GM21723 (cell line): Measurements from ENCODE around the gene SLC49A4.
A peak's percentile ranks its signal among the peaks of the same experiment; 100 is the strongest.
"Not testable (repeated sequence)": the region's sequence is repeated elsewhere in the genome, so short reads cannot be mapped to it uniquely, and the experiment has no call there.

ENCODE experiments used
- ATAC-seq: cut with Tn5 transposase; IDR thresholded peaks from one replicate; pipeline ENCODE4 v1.9.1; 2021; ENCODE audit warnings: mild to moderate bottlenecking, moderate library complexity; ENCODE audit not compliant: unreplicated experiment

The SLC49A4 gene

GRCh38 chr3:122794779-122795673 is at the start of gene SLC49A4:
Gene SLC49A4, plus strand, starts transcription at chr3:122795069. Its CDS starts 124 bp downstream, at chr3:122795193.
- peak; percentile 76 for ATAC-seq

DNA sequence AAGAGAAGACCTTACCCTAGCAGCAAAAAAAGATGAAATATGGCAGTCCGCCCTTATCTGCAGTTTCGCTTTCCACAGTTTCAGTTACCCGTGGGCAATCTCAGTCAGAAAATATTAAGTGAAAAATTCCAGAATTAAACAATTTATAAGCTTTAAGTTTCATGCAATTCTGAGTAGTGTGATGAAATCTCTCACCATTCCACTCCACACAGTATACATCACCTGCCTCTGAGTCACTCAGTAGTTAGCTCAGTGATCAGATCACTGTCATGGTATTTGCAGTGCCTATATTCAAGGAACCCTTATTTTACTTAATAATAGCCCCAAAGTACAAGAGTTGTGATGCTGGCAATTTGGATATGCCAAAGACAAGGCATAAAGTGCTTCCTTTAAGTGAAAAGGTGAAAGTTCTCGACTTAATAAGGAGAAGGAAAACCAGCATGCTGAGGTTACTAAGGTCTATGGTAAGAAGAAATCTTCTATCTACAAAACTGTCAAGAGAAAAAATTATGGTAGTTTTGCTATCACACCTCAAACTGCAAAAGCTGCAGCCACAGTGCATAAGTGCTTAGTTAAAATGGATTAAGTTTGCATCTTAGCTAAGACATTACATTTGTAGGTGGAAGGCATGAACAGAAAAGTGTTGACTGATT is 49.4 kb upstream of the SLC49A4 start:
- no peak for ATAC-seq

DNA sequence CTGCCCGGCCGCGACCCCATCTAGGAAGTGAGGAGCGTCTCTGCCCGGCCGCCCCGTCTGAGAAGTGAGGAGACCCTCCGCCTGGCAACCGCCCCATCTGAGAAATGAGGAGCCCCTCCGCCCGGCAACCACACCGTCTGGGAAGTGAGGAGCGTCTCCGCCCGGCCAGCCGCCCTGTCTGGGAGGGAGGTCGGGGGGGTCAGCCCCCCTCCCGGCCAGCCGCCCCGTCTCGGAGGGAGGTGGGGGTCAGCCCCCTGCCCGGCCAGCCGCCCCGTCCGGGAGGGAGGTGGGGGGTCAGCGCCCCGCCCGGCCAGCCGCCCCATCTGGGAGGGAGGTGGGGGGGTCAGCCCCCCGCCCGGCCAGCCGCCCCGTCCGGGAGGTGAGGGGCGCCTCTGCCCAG is 47.6 kb upstream of the SLC49A4 start:
- ATAC-seq, result not testable (repeated sequence)

DNA sequence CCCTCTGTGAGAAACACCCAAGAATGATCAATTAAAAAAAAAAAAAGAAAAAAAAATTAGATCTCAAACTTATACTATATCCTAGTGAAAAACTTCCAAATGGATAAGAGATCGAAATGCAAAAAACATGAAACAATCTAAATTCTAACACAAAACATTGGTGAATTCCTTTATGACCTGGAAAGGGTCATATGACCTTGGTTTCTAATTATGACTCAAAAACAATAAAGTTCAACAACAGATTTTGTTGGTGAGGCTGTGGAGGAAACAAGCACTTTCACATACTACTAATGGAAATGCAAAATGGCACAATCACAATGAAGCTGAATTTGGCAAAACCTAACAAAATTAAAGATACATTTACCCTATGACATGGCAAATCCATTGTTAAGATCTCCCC is 46.5 kb upstream of the SLC49A4 start:
- ATAC-seq, result no peak

GRCh38 chr3:122754929-122755328 is 39.9 kb upstream of the SLC49A4 start:
- ATAC-seq, result peak; percentile 60

GRCh38 chr3:122755491-122755890 is 39.4 kb upstream of the SLC49A4 start:
- no peak for ATAC-seq

DNA sequence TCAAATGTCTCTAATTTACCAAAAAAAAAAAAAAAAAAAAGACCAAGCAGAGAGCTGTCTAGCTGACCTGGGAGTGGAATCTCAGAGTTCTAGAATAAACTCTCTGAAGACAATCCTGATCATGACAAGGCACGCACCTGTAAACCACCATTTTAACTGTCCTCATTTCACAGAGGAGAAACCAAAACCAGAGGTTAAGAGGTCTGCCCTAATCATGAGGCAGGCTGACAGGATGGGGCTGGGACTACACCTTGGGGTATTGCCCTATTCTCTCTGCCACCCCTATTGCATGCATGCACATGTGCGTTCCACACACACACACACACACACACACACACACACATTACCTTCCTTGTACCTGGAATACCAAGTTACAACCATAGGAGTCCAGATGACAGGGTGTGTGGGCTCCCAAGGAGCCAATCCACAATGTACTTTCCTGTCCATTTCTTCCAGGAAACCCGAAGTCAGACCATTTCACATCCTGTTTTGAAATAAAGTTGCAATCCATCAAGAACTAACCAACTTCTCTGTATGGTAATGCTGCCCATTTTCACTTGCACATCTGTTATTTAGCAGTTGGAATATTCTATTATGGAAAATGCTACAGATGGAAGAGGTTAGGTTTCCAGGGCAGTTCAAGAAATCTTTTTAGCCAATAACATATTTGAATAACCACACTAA is 35.9 kb upstream of the SLC49A4 start:
- ATAC-seq, result no peak

- no peak for ATAC-seq
These were observed 34.2 kb upstream of the SLC49A4 start for GRCh38 chr3:122760453-122761271.

- ATAC-seq, result no peak
These were observed 28.4 kb upstream of the SLC49A4 start for GRCh38 chr3:122766430-122766829.

GRCh38 chr3:122767540-122768372 is 27.1 kb upstream of the SLC49A4 start:
- no peak for ATAC-seq

- ATAC-seq, result no peak
These were observed 24.2 kb upstream of the SLC49A4 start for GRCh38 chr3:122770521-122771202.

DNA sequence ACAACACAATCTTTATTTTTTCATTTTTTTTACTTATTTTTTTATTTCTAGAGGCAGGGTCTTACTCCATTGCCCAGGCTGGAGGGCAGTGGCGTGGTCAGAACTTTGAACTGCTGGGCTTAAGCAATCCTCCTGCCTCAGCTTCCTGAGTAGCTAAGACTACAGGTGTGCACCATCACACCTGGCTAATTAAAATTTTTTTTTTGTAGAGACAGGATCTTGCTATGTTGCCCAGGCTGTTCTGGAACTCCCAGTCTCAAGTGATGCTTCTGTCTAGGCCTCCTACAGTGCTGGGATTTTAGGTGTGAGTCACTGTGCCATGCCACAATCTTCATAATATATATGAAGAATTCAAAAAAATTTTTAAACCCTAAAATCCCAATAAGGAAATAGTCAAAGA is 22.0 kb upstream of the SLC49A4 start:
- no peak for ATAC-seq

- peak; percentile 68 for ATAC-seq
These were observed 20.8 kb upstream of the SLC49A4 start for GRCh38 chr3:122773944-122774509.

GRCh38 chr3:122774564-122774963 is 20.3 kb upstream of the SLC49A4 start:
- peak; percentile 9 for ATAC-seq

DNA sequence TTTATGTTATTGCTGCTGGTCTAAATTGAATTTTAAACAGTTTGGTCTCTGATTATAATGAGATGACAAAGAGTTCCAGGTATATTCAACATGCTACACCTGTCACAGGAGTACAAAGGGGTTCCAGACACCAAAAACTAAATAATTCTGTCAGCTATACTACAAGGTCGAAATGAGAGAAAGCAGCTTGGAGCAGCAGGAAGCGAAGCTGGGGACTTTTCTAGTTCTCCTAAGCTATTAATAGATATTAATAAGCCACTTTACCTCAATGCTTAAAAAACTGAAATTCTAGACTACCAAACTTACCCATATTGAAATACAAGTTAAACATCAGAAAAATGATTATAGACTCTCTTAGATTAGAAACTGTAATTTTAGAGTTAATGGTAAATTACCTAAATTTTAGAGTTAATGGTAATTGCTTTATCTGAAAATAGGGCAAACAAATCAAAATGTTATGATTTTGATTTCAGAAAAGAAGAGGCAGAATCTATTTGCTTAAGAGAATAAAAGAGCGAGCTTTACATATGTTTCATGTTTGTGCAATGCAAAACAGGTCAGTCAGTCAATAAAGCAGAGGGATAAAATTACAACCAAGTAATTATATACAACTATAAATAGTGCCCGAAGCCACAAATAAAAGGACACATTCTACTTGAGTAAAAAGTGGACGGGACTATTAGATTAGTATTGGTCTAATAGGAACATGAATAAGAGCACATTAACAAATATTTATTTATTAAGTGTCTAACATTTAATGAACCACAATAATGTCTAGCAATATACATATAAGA is 18.0 kb upstream of the SLC49A4 start:
- no peak for ATAC-seq

GRCh38 chr3:122777563-122777962 is 17.3 kb upstream of the SLC49A4 start:
- ATAC-seq, result no peak

DNA sequence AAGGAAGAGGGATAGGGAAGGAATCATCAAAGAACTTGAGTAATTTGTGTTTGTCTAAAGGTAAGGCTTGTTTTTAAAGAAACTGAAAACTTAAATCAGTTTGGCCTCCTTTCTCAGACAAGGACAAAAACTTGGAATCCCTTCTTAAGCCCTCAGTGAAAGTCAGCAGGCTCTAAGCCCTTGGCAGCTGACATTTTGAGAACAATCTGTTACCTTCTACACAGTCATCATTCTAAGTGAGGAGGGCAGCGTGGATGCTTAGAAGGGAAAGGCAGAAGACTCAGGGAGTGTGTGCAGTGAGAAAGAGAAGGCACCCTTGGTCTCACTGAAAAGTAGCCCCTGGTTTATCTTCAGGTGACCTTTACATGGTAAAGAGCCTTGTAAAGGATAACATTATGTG is 12.1 kb upstream of the SLC49A4 start:
- no peak for ATAC-seq

DNA sequence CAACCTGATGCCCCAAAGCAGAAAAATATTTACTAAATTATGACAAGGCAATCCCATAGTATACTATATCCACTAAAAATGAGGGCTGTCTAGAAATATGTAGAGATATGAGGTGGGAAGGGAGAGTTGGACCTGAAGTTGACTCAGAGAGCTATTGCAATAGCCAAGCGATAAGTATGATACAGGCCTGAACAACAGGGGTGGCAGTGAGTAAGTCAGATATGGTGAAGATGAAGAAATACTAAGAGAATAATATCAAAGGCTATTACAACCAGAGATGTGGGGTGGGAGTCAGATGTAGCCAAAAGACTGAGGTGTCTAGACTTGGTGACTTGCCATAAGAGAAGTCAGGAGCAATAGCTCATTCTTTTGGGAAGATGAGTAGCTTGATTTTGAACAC is 10.4 kb upstream of the SLC49A4 start:
- no peak for ATAC-seq
